ENCODE data around the gene COPS9. TPM values are rescaled to one million over a fixed set of nuclear protein-coding genes. Genes with fewer than 3 reads are reported as not detected.

COPS9 gene
- total RNA-seq, 1 donor from 2014 or later = 160 TPM

- DNase-seq (ENCODE audit: low read depth in 2 of 2) = no peak
These were observed 21.9 kb downstream of the COPS9 start for GRCh38 chr2:240114233-240114632.

- no peak for DNase-seq (ENCODE audit: low read depth in 2 of 2)
These were observed 23.0 kb downstream of the COPS9 start for GRCh38 chr2:240112914-240113690.

- no peak for DNase-seq (ENCODE audit: low read depth in 2 of 2)
These were observed 24.9 kb downstream of the COPS9 start for GRCh38 chr2:240111253-240111652.

- DNase-seq (ENCODE audit: low read depth in 2 of 2) = no peak
These were observed 26.7 kb downstream of the COPS9 start for GRCh38 chr2:240109386-240109785.

GRCh38 chr2:240107477-240107796 lies 28.7 kb downstream of the COPS9 start:
- no peak for DNase-seq (ENCODE audit: low read depth in 2 of 2)

- DNase-seq (ENCODE audit: low read depth in 2 of 2) = no peak
These were observed 29.2 kb downstream of the COPS9 start for GRCh38 chr2:240106765-240107476.

- DNase-seq (ENCODE audit: low read depth in 2 of 2) = no peak
These were observed 30.1 kb downstream of the COPS9 start for GRCh38 chr2:240105982-240106381.

- DNase-seq (ENCODE audit: low read depth in 2 of 2) = no peak
These were observed 33.0 kb downstream of the COPS9 start for GRCh38 chr2:240103136-240103535.

- DNase-seq (ENCODE audit: low read depth in 2 of 2) = no peak
These were observed 37.8 kb downstream of the COPS9 start for GRCh38 chr2:240098349-240098748.

GRCh38 chr2:240095556-240096523 lies 40.3 kb downstream of the COPS9 start:
- DNase-seq (ENCODE audit: low read depth in 2 of 2) = no peak

- DNase-seq (ENCODE audit: low read depth in 2 of 2) = no peak
These were observed 46.8 kb downstream of the COPS9 start for GRCh38 chr2:240089306-240089705.

- no peak for DNase-seq (ENCODE audit: low read depth in 2 of 2)
These were observed 49.5 kb downstream of the COPS9 start for GRCh38 chr2:240086563-240086962.

Other genes starting within 250 kb of the COPS9 start
- gene NDUFA10, start 111.0 kb downstream of the COPS9 start, total RNA-seq = 75.1 and 97.0 TPM in 2 replicates
- not detected in 2 replicates for gene OR6B2, start 105.9 kb downstream of the COPS9 start, total RNA-seq
- gene OR6B3, start 82.8 kb downstream of the COPS9 start, total RNA-seq = not detected in 2 replicates
- gene OTOS, start 4.4 kb upstream of the COPS9 start, total RNA-seq = not detected in 2 replicates